Measurements from ENCODE around the gene SAMD7.

The SAMD7 gene

DNA sequence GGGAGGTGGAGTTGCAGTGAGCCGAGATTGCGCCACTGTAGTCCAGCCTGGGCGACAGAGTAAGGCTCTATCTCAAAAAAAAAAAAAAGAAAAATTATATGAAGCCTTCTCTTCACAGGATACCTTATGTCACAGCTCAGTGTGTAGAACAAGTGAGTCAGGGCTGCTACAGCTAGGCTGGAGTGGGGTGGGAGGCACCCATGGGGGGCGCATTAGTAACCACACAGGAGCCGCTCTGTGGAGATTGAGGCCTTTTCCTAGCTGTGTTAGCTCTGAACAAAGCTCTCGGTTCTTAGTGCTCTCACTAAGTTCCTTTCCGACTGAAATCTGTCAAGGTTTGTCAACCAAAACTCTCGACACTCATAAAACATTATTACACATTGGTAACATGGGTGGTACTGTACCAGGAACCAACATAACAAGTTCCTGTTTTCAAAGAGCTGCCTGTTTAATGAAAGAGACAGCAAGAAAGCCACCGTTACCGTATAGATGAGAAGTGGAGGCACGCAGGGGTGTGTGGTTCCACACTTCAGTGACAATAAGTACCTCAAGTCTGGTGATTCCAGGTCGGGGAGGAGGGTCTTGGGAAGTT lies 46.1 kb upstream of the SAMD7 start:
- no peak overlapping the region for H3K27ac ChIP-seq (ENCODE audit: extremely low read depth, low read depth, low read length)
- TF ChIP-seq ZFP37 (tag by site-specific recombination; IDR thresholded peaks at IDR 0.05) (no peak), ZNF664 (tag by site-specific recombination; IDR thresholded peaks at IDR 0.05) (no peak), YY2 (tag by site-specific recombination; IDR thresholded peaks at IDR 0.05) (no peak), ZNF214 (tag by site-specific recombination; IDR thresholded peaks at IDR 0.05; ENCODE audit: borderline replicate concordance) (no peak), ZNF658 (tag by site-specific recombination; IDR thresholded peaks at IDR 0.05) (no peak), ZNF16 (tag by site-specific recombination; IDR thresholded peaks at IDR 0.05; ENCODE audit: low read depth) (no peak), ZNF785 (tag by site-specific recombination; IDR thresholded peaks at IDR 0.05) (no peak), TRIM28 (IDR thresholded peaks at IDR 0.05; ENCODE audit: borderline replicate concordance, low read length) (no peak)
- TF ChIP-seq, protein P1, sequence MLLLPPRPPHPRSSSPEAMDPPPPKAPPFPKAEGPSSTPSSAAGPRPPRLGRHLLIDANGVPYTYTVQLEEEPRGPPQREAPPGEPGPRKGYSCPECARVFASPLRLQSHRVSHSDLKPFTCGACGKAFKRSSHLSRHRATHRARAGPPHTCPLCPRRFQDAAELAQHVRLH (tag by site-specific recombination; IDR thresholded peaks at IDR 0.05): no peak
- TF ChIP-seq, protein P2, sequence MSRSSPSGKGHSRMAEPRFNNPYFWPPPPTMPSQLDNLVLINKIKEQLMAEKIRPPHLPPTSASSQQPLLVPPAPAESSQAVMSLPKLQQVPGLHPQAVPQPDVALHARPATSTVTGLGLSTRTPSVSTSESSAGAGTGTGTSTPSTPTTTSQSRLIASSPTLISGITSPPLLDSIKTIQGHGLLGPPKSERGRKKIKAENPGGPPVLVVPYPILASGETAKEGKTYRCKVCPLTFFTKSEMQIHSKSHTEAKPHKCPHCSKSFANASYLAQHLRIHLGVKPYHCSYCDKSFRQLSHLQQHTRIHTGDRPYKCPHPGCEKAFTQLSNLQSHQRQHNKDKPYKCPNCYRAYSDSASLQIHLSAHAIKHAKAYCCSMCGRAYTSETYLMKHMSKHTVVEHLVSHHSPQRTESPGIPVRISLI (tag by site-specific recombination; IDR thresholded peaks at IDR 0.05): no peak
- ChIA-PET CTCF (no interaction called here), POLR2A (no interaction called here)
- no peaks in the 10 kb centered on the region for H3K36me3 ChIP-seq (ENCODE audit: control insufficient read depth in 2 of 2, insufficient read depth in 1 of 2, low read length in 2 of 2)
- H3K4me1 ChIP-seq (ENCODE audit: control insufficient read depth, insufficient read depth, low read length): no peaks in the 10 kb centered on the region; the same call in 1 of the 2 replicates
- H3K4me3 ChIP-seq (ENCODE audit: low read depth, low read length): no peak overlapping the region
- no peaks in the 10 kb centered on the region for H3K9me3 ChIP-seq (ENCODE audit: control insufficient read depth, insufficient read depth, low read depth, low read length)

DNA sequence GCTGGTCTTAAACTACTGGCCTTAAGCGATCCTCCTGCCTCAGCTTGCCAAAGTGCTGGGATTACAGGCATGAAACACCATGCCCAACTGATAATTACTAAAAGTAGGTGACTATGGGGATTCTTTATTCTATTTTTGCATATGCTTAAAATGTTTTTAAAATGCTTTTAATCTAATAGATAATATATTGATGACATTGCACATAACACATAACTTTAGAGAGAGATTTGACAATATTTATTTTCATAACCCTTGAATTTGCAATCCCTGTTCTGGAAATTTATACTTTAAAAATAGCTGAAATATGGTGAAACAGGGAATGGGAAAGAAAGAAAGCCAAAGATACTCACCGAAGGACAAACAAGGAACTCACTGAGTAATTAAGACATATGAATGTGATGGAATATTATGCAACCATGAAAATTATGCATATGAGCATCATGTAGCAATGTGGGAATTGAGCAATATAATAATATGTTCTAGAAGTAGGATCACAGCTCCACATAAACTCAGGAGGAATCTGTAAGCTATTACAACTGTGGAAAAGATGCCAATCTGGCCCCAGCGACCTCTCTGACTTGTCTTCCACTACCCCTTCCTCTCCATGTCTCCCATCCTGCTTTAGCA lies 43.7 kb upstream of the SAMD7 start:
- Histone ChIP-seq H3K27ac (ENCODE audit: extremely low read depth, low read depth, low read length) (no peak overlapping the region), H3K9me3 (ENCODE audit: control insufficient read depth, insufficient read depth, low read depth, low read length) (no peaks in the 10 kb centered on the region), H3K4me3 (ENCODE audit: low read depth, low read length) (no peak overlapping the region), H3K4me1 (ENCODE audit: control insufficient read depth, insufficient read depth, low read length) (no peaks in the 10 kb centered on the region; the same call in 1 of the 2 replicates), H3K36me3 (ENCODE audit: control insufficient read depth in 2 of 2, insufficient read depth in 1 of 2, low read length in 2 of 2) (no peaks in the 10 kb centered on the region)
- POLR2A ChIA-PET: no interaction called here
- CTCF ChIA-PET: interaction anchor here (0.7 kb wide), 2 partner anchors 109 to 144 kb away, joined by 3 read pairs; no protein-coding TSS in a partner anchor
- TF ChIP-seq, protein P3, sequence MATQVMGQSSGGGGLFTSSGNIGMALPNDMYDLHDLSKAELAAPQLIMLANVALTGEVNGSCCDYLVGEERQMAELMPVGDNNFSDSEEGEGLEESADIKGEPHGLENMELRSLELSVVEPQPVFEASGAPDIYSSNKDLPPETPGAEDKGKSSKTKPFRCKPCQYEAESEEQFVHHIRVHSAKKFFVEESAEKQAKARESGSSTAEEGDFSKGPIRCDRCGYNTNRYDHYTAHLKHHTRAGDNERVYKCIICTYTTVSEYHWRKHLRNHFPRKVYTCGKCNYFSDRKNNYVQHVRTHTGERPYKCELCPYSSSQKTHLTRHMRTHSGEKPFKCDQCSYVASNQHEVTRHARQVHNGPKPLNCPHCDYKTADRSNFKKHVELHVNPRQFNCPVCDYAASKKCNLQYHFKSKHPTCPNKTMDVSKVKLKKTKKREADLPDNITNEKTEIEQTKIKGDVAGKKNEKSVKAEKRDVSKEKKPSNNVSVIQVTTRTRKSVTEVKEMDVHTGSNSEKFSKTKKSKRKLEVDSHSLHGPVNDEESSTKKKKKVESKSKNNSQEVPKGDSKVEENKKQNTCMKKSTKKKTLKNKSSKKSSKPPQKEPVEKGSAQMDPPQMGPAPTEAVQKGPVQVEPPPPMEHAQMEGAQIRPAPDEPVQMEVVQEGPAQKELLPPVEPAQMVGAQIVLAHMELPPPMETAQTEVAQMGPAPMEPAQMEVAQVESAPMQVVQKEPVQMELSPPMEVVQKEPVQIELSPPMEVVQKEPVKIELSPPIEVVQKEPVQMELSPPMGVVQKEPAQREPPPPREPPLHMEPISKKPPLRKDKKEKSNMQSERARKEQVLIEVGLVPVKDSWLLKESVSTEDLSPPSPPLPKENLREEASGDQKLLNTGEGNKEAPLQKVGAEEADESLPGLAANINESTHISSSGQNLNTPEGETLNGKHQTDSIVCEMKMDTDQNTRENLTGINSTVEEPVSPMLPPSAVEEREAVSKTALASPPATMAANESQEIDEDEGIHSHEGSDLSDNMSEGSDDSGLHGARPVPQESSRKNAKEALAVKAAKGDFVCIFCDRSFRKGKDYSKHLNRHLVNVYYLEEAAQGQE (tag by site-specific recombination; IDR thresholded peaks at IDR 0.05): no peak
- TF ChIP-seq ZNF146 (tag by site-specific recombination; IDR thresholded peaks at IDR 0.05): peak; percentile 92

DNA sequence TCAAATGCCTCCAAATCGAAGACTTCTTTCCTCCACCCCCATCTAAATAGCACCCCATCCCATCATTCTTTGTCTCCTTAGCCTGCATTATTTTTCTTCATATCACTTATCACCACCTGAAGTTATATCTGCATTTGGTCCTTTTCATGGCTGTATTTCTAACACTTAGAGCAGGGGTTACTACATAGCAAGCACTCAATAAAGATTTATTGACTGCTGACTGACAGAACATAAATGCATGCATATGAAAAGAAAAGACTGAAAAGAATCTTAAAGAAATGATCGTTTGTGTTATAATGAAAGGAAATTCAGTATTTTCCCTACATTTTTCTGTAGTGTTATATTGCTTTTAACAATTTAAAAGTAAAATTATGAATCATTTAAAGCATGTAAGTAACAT lies 43.0 kb upstream of the SAMD7 start:
- Histone ChIP-seq H3K27ac (ENCODE audit: extremely low read depth, low read depth, low read length) (no peak overlapping the region), H3K4me3 (ENCODE audit: low read depth, low read length) (no peak overlapping the region), H3K9me3 (ENCODE audit: control insufficient read depth, insufficient read depth, low read depth, low read length) (no peaks in the 10 kb centered on the region), H3K36me3 (ENCODE audit: control insufficient read depth in 2 of 2, insufficient read depth in 1 of 2, low read length in 2 of 2) (no peaks in the 10 kb centered on the region), H3K4me1 (ENCODE audit: control insufficient read depth, insufficient read depth, low read length) (no peaks in the 10 kb centered on the region; the same call in 1 of the 2 replicates)
- CTCF ChIA-PET: interaction anchor here (0.7 kb wide), 2 partner anchors 109 to 143 kb away, joined by 3 read pairs; no protein-coding TSS in a partner anchor
- TF ChIP-seq ZNF404 (tag by site-specific recombination; IDR thresholded peaks at IDR 0.05) (no peak), ZBTB1 (tag by site-specific recombination; IDR thresholded peaks at IDR 0.05) (no peak), ZNF555 (tag by site-specific recombination; conservative IDR thresholded peaks at IDR 0.05) (no peak), ZNF10 (tag by site-specific recombination; IDR thresholded peaks at IDR 0.05) (no peak), ZFP37 (tag by site-specific recombination; IDR thresholded peaks at IDR 0.05) (no peak), IKZF3 (tag by site-specific recombination; IDR thresholded peaks at IDR 0.05) (no peak), ZNF670 (tag by site-specific recombination; IDR thresholded peaks at IDR 0.05; ENCODE audit: low read depth) (no peak), ZNF114 (tag by site-specific recombination; IDR thresholded peaks at IDR 0.05) (no peak), ZNF837 (tag by site-specific recombination; IDR thresholded peaks at IDR 0.05) (no peak), ZNF654 (tag by site-specific recombination; IDR thresholded peaks at IDR 0.05; ENCODE audit: low read depth) (no peak)
- TF ChIP-seq, protein P4, sequence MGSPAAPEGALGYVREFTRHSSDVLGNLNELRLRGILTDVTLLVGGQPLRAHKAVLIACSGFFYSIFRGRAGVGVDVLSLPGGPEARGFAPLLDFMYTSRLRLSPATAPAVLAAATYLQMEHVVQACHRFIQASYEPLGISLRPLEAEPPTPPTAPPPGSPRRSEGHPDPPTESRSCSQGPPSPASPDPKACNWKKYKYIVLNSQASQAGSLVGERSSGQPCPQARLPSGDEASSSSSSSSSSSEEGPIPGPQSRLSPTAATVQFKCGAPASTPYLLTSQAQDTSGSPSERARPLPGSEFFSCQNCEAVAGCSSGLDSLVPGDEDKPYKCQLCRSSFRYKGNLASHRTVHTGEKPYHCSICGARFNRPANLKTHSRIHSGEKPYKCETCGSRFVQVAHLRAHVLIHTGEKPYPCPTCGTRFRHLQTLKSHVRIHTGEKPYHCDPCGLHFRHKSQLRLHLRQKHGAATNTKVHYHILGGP (tag by site-specific recombination; IDR thresholded peaks at IDR 0.05): no peak
- TF ChIP-seq, protein P5, sequence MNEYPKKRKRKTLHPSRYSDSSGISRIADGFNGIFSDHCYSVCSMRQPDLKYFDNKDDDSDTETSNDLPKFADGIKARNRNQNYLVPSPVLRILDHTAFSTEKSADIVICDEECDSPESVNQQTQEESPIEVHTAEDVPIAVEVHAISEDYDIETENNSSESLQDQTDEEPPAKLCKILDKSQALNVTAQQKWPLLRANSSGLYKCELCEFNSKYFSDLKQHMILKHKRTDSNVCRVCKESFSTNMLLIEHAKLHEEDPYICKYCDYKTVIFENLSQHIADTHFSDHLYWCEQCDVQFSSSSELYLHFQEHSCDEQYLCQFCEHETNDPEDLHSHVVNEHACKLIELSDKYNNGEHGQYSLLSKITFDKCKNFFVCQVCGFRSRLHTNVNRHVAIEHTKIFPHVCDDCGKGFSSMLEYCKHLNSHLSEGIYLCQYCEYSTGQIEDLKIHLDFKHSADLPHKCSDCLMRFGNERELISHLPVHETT (tag by site-specific recombination; IDR thresholded peaks at IDR 0.05): no peak
- POLR2A ChIA-PET: no interaction called here

Measured in HEK293 (cell line).